GM18505 (cell line): ENCODE measurements around the gene ACER3.
"Not testable (repeated sequence)": the region's sequence is repeated elsewhere in the genome, so short reads cannot be mapped to it uniquely, and the experiment has no call there.

ENCODE experiments used
- ATAC-seq: cut with Tn5 transposase; IDR thresholded peaks from one replicate; pipeline ENCODE4 v1.9.1; 2021; ENCODE audit not compliant: unreplicated experiment
- POLR2A ChIP-seq: IDR thresholded peaks from 4 replicates; pipeline ENCODE4 v1.6.1; 2011; ENCODE audit warnings: borderline replicate concordance; ENCODE audit not compliant: insufficient read depth, insufficient read length; ENCODE audit errors: extremely low read depth

Gene ACER3

GRCh38 chr11:76860539-76861475 lies at the start of gene ACER3:
TSS of gene ACER3 (plus strand) at chr11:76860918. CDS start at chr11:76860977, 59 bp downstream.
- peak; percentile 95 for ATAC-seq
- peak; percentile 83 for TF ChIP-seq POLR2A

DNA sequence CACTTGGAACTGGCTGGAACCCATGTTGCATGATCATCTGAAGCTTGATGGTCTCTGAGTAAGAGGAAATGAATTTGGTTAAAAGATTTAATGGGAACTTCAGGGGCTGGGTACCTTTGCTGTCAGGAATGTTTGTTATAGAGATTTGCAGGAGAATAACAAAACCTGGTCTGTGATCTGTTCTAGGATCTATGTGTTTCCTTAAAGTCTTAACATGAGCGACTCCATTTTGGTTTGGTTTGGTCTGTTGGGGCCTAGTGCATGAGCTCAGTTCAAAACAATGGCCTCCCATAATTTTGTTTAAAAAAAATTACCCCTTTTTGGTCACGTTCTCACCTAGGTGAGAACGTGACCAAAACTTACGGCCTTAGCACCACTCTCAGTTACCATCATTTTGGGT lies 49.5 kb upstream of the ACER3 start:
- no peak for ATAC-seq
- no peak for TF ChIP-seq POLR2A

- no peak for TF ChIP-seq POLR2A
Observed at GRCh38 chr11:76814414-76814813, 46.3 kb upstream of the ACER3 start.

GRCh38 chr11:76815678-76816077 lies 45.0 kb upstream of the ACER3 start:
- ATAC-seq, result not testable (repeated sequence)

More at GRCh38 chr11:76814414-76814813, 46.3 kb upstream of the ACER3 start:
- no peak for ATAC-seq

DNA sequence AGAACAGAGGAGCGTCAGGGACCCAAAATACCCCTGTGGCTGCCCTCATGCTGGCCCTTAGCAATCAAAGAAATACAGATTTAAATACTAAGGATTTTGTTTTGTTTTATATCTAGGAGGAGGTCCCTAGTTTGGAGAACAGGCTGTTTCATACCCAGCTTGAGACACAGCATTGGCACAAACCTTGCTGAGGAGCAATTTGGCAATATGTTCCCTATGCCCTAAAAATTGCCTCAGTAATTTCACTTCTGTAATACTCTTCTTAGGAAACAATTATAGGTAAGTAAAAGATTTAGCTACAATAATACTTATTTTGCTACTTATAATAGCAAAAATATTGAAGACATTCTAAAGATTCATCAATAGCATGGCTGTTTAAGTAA lies 40.5 kb upstream of the ACER3 start:
- ATAC-seq, result no peak
- no peak for TF ChIP-seq POLR2A

DNA sequence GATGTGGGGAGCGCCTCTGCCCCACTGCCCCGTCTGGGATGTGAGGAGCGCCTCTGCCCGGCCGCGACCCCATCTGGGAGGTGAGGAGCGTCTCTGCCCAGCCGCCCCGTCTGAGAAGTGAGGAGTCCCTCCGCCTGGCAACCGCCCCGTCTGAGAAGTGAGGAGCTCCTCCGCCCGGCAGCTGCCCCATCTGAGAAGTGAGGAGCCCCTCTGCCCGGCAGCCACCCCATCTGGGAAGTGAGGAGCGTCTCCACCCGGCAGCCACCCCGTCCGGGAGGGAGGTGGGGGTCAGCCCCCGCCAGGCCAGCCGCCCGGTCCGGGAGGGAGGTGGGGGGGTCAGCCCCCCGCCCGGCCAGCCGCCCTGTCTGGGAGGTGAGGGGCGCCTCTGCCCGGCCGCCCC lies 39.3 kb upstream of the ACER3 start:
- not testable (repeated sequence) for ATAC-seq

- no peak for TF ChIP-seq POLR2A
- no peak for ATAC-seq
Observed at GRCh38 chr11:76822406-76822805, 38.3 kb upstream of the ACER3 start.

DNA sequence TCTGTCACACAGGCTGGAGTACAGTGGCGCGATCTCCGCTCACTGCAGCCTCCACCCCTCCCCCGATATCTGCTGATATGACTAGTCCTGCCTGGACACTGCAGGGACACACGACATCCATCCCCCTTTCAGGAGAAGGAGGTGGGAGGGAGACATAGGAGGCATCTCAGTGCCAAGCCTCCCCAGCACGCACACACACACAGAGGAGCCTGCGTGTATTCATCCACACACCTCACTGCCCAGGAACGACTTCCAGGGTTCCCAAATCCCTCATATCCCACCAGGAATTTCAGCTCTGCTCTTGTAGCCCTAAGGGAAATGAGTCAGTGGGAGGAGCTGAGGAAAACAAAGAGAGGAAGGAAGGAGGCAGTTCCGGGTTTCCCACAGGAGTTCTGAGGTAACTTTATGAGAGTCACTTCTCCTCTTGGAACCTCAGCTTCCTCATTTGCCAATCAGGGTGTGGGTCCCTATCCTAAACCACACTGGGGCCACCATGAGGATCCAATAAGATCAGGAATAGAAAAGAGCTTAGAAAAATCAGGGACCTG lies 37.2 kb upstream of the ACER3 start:
- no peak for TF ChIP-seq POLR2A
- ATAC-seq, result no peak

- ATAC-seq, result no peak
- no peak for TF ChIP-seq POLR2A
Observed at GRCh38 chr11:76824083-76824939, 36.4 kb upstream of the ACER3 start.

GRCh38 chr11:76824980-76825725 lies 35.6 kb upstream of the ACER3 start:
- no peak for TF ChIP-seq POLR2A
- ATAC-seq, result no peak

- no peak for TF ChIP-seq POLR2A
- ATAC-seq, result no peak
Observed at GRCh38 chr11:76825726-76826396, 34.9 kb upstream of the ACER3 start.

GRCh38 chr11:76826508-76826907 lies 34.2 kb upstream of the ACER3 start:
- ATAC-seq, result not testable (repeated sequence)

DNA sequence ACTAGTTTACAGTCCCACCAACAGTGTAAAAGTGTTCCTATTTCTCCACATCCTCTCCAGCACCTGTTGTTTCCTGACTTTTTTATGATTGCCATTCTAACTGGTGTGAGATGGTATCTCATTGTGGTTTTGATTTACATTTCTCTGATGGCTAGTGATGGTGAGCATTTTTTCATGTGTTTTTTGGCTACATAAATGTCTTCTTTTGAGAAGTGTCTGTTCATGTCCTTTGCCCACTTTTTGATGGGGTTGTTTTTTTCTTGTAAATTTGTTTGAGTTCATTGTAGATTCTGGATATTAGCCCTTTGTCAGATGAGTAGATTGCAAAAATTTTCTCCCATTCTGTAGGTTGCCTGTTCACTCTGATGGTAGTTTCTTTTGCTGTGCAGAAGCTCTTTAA lies 33.7 kb upstream of the ACER3 start:
- not testable (repeated sequence) for ATAC-seq
